Measurements from ENCODE around the gene PRMT2.
"Not testable (repeated sequence)": the region's sequence is repeated elsewhere in the genome, so short reads cannot be mapped to it uniquely, and the experiment has no call there.

Gene PRMT2

DNA sequence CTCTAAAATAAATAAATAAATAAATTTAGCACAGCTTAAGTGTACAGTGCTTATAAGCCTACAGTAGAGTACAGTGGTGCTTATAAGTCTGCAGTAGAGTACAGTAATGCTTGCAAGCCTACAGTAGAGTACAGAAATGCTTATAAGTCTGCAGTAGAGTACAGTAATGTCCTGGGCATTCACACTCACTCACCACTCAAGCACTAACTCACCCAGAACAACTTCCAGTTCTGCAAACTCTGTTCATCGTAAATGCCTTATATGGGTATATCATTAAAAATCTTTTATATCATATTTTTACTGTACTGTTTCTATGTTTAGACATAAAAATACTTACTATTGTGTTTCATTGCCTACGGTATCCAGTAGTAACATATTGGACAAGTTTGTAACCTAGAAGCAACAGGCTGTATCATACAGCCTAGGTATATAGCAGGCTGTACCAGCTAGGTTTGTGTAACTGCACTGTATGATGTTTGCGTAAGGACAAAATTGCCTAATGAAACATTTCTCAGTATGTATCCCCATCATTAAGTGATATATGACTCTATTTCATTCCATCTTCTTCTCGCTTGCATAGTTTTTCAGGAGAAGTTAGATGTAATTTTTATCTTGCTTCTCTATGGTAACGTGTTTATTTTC is 16.6 kb upstream of the PRMT2 start:
- no peak for DNase-seq

DNA sequence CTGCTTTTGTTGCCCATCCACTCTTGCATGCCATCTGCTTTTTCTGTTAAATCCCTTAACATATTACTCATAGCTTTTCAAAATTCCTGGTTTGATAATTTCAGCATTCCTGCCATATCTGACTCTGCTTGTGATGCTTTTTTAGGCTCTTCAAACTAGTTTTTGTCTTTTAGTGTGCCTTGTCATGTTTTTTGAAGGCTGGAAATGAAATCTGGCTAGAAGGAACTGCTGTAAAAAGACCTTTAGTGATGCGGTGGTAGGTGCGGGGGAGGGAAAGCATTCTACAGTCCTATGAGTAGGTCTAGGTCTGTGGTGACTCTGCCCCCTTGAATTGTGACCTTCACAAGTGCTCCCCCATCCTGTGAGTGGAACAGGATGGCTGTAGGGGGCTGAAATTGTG is 15.6 kb upstream of the PRMT2 start:
- no peak for DNase-seq

DNA sequence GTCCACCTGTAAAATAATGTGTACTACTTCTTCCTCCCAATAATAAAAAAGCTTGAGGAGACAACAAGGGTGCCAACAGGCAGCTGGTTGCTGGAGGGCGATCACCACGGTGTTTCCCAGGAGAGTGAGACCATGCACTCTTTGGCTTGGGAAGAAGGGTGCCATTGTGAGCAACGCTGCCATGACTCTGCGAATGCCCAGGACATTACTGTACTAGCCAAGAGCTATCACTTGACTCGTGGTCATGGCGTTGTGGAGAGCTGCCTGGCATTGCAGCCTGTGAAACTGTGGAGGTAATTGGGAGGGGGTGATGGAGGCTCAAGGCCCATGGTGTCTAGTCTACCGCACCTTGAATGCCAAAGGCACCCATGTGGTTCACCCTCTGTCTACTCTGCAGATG is 14.6 kb upstream of the PRMT2 start:
- DNase-seq: no peak

DNA sequence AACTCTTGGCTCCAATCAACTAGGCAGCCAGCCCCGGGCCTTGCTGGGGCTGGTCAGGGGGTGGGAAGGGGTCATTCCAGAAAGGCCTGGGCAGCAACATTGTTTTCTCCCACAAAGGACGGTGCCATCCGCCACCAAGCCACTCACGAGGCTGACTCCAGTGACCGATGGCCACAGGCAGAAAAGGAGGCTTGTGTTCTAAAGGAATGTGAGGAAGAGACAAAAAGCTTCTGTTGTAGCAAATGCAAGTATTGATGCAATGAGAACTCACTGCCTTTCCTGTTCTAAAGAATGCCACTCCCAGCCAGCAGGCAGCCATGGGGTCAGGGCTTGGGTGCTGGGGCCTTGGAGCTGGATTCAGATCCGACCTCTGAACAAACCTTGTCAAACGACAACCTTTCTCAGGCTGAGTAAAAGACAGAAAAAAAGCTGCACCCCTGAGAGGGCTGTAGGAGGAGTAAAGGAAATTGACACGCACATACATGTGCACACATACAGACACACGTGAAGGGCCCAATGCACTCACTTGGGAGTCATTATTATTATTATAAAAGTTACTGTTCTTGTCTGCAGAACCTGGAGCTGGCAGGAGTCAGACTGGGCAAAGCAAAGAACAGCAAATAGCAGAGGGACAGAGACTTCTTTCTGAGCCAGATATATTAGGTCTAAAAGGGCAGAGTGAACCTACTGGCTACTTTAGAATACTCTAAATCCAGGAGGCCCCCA is 13.9 kb upstream of the PRMT2 start:
- no peak for DNase-seq

DNA sequence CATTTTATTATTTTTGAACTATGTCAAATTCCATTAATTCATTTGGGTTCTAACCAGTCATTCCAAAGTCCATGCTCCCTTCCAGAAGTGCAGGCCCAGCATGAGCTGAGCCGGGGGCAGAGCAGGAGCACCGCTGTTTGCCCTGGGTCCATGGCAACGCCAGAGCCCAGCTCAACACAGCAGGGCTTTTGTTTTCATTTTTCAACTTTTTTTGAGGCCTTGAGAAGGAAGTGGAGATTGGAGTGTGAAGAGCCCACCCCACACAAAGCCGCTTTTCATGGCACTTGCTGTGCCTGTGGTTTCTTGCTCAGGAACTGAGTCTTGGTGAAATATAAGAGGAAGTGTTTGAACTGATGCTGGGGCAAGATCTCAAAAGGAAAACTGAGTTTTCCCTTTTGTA is 13.2 kb upstream of the PRMT2 start:
- DNase-seq: no peak

DNA sequence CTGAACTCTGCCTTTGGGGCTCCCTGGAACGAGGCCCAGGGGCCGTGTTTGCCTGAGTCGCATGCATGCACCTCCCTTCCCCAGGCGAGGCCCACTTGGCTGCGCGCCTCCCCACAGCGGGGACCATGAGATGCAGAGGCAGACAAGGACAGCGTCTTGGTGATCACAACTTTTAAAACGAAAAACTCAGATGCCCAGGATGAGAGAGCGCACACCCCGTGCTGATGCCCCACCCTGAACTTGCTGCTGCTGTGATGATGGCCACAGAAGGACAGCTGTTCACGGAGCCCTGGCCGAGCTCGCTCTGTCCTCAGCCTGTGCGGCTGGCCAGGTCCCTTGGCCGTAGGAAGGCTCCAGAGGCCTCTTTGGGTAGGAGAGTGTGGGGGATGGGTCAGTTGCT is 11.4 kb upstream of the PRMT2 start:
- DNase-seq: no peak

DNA sequence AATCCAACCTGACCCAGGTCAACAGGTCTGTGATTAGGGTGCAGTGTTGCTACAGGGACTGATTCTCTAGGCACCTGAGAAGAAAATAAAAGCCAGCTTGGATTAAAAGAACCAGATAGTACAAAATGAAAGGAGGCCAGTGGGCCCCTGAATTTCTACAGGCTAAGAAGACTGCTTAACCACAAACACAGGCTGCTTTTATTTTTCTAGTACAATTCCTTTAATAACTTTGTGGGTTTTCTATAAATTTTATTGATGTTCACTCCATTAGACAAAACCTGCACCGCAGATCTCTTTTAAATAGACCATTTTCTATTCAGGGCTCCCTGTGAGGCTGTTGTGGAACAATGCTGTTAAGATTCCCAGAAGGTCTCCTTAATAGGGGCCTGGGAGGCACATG is 9.7 kb upstream of the PRMT2 start:
- no peak for DNase-seq

DNA sequence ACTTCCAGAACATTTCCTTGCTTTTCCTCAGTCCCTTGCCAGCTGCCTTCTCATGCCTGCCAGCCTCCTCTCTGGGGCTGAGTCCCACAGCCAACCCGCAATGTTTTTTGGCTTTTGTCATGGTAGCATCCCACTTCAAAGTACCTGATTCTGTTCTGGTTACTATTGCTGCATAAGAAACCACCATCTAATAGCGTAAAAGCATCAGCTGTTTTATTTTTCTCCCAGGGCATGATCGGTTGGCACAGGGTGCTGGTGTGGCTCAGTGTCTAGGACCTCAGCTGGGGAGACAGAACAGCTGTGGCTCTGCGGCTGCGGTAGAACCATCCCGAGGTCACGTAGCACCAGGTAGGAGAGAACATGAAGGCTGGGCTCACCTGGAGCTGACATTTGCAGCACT is 8.9 kb upstream of the PRMT2 start:
- no peak for DNase-seq

DNA sequence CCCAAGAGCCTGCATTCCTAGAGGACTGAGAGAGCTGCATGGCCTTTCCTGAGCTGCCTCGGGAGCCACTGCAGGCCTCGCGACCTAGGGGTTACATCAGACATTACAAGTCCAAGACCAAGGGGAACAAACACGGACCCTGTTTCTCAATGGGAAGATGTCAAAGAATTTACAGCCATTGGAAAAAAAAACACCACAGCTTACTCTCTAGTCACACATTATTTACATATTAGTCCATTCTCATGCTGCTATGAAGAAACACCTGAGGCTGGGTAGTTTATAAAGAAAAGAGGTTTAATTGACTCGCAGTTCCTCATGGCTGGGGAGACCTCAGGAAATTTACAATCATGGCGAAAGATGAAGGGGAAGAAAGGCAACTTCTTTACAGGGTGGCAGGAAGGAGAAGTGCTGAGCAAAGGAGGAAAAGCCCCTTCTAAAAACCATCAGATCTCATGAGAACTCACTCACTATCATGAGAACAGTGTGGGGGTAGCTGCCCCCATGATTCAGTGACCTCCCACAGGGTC is 8.4 kb upstream of the PRMT2 start:
- DNase-seq: no peak

DNA sequence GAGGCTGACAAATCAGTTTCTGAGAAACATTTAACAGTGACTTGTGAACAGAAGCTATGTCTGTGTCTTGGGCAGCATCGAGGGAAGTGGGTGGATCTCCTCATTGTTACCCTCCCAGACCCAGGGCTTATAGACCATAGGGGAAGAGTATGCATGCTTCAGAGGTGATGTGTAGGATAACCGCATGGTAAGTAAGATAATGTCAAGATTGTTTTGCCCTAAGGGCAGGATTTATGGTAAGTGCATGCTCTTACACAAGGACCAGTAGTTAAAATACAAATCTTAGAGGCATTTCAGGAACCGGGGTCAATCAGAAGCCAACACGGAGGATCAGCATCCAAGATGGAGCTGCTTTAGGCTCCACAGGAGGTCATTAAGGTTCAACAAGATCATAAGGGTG is 7.7 kb upstream of the PRMT2 start:
- no peak for DNase-seq

DNA sequence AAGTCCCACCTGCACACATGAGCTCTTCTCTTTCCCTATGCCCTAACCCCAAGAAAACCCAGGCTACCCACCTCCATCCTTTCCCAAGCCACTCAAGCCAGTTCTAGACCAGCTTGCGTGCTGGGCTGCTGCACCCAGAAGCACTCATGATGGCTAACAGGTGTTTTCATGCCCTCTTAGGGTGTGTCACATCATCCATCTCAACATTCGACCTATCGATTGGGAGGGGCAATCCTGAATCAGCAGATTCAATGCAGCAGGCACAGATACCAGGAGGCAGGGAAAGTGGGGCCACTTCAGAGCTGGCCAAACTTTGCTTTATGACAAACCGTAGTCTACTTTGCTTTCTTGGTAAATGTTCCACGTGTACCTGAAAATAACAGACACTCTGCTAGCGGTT is 6.6 kb upstream of the PRMT2 start:
- DNase-seq: no peak

DNA sequence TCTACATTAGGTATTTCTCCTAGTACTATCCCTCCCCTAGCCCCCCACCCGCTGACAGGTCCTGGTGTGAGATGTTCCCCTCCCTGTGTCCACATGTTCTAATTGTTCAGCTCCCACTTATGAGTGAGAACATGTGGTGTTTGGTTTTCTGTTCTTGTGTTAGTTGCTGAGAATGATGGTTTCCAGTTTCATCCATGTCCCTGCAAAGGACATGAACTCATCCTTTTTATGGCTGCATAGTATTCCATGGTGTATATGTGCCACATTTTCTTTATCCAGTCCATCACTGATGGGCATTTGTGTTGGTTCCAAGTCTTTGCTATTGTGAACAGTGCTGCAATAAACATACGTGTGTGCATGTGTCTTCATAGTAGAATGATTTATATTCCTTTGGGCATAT is 4.6 kb upstream of the PRMT2 start:
- DNase-seq: not testable (repeated sequence)

DNA sequence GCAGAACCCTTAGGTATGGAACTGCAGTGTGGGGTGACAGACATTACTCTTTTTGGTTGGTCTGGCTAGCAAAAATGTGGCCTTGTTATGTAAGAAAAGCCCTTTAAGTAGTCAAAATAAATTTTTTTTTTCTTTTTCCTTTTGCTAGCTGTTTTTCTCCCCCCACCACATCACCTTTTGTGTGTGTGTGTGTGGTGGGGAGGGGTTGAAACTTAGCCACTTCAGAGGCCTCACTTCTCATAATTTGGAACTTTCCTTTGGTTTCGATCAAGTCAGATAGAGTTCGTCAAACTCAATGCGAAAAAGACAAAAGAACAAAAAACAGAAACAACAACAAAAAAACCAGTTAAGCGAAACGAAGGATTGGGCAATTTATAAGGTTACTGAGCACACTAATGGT is 1.9 kb upstream of the PRMT2 start:
- no peak for DNase-seq

DNA sequence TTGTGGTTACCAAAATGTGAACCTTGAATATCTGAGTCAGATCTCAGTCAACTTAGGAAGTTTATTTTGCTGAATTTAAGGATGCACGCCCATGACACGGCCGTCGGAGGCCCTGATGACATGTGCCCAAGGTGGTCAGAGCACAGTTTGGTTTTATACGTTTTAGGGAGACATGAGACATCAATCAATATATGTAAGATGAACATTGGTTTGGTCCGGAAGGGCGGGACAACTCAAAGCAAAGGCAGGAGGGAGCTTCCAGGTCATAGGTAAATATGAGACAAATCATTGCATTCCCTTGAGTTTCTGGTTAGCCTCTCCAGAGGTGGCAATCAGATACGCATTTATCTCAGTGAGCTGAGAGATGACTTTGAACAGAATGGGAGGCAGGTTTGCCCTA is 1.0 kb upstream of the PRMT2 start:
- no peak for DNase-seq

DNA sequence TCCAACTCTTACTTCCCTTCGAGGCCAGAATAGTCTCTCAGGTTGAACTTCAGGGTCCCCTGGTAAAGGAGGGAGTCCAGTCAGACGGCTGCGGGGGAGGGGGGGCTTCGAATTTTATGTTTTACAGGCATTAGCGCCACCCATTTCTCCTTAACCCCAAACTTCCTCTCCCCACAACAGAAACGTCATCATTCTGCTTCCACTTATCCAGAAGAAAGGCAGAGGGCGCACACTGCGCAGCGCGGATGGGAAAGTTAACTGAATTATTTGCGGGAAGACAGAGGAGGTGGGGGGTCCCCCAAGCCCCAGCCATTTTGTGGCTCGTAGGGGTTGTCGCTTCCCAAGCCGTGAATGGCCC is 529 bp upstream of the PRMT2 start:
- peak; percentile 75 for DNase-seq

DNA sequence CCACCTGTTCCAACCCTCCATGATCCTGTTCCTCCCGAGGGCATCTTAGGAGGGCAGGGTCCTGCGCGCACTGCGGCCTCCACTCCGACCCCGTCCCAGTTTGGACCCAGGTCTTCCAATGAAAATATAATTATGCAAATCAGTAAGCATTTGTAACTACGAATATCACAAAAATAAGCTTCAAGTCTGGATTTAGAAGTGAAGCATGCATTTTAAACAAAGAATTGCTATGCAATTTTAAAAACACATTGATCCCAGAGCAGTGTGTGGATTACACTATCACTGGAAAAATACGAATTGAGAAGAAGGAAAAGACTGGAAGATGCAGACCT is 673 bp downstream of the PRMT2 start:
- DNase-seq: peak; percentile 32

DNA sequence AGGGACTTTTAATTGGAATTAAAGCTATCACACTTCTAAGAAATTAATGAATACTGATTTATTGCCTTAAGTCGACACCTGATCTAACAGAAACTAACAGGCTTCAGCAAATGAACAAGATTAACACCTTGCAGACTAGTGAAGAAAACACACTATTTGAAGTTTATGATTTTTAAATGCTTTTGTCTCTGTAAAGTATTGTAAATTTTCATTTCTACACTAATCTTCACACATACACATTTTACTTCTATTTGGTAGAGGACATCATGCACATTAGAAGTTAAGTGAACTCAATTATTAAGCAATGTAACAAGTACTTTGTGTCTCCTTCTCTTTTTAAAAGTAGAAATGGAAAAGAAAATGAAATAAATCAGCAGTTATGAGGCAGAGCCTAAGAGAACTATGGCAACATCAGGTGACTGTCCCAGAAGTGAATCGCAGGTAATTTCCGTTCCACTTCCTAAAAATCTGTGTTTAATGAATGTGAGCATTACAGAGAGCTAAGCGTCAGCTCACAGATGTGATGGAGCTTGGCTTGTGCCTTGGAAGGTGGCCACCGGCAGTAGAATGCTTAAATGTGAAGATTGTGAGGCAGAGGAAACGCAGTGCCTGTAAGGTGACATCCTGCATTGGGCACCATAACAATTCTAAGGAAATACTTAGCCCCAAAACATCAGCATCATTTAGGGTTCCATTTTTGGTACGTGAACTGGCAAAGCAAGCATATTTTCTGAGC is 1.2 kb downstream of the PRMT2 start:
- no peak for DNase-seq

DNA sequence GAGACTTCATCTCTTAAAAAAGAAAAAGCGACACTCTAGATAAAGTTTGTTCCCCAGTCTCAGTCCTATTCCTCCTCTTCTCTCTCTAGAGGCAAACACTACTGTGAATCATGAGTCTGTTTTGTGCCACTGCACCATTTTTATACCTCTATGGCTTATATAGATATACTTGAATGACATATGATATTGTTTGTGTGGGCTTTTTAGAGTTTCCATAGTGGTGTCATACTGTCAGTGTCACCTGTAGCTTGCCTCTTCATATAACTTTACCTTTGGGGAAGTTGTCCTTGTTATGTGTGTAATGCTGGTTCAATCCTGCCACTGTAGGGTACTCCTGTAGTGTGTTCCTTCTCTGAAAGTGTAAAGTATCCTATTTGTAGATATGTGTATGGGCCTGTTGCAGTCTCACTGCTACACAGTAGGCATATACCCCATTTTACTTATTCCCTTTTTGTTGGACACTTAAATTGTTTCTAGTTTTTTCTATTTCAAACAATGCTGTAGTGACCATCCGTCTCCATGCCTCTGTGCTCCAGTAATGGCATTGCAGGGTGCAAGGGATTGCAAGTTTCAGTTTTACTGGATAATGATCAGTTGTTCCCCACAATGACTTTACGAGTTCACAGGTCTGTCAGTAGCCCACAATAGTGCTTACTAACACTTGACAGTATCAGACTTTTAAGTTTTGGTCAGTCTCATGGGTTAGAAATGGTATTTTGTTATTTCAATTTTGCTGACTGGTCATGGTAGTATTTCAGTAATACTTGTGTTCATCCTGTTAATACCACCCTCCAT is 2.7 kb downstream of the PRMT2 start:
- DNase-seq: no peak

DNA sequence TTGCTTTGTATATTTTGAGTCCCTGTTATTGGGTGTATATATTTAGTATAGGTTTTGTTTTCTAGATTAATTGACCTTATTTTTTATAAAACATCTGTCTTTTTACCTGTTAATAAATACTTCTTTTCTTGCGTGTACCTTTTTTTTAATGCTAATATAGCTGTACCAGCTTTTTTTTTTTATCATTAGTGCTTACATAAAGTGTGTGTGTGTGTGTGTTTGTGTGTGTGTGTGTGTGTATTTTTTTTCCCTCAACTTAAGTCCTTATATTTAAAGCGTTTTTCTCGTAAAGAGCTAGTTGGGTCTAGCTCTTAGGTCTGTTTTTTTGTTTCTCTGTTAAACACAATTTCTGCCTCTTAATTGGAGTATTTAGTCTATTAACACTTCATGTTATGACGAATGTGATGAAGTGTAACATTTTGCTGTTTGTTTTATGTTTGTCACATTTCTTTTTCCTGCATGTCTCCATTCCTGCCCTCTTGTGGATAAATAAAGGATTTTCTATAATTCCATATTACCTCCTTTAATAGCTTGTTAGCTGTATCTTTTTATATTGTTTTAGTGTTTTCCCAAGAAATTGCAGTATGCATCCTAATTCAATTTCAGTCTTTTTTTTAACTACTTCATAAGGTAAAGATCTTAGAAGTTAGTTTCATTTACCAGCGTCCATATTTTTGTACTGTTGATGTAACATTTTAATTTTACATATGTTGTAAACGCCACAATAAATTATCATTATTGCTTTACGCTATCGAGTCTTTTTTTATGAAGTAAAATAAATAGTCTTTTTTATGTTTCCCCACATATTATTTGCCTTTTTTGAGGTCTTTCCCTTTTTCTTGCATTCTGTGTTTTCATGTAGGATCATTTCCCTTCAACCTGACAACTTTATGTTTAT is 4.3 kb downstream of the PRMT2 start:
- no peak for DNase-seq

DNA sequence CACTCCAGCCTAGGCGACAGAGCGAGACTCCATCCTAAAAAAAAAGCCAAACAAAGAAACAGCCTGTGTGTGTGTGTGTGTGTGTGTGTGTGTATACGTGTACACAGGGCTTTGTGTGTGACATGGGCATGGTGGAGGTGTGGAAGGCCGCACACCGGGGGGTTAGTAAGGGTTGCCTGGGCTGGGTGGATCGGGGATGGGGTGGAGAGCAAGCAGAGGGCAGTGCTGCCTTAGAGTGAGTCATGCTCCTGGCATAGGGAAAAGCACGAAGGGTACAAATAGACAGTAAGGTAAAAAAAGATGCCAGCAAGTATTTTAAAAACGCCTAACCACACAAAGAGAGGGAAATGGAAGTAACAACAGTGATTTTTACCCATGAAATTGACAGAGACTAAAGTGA is 6.2 kb downstream of the PRMT2 start:
- no peak for DNase-seq

DNA sequence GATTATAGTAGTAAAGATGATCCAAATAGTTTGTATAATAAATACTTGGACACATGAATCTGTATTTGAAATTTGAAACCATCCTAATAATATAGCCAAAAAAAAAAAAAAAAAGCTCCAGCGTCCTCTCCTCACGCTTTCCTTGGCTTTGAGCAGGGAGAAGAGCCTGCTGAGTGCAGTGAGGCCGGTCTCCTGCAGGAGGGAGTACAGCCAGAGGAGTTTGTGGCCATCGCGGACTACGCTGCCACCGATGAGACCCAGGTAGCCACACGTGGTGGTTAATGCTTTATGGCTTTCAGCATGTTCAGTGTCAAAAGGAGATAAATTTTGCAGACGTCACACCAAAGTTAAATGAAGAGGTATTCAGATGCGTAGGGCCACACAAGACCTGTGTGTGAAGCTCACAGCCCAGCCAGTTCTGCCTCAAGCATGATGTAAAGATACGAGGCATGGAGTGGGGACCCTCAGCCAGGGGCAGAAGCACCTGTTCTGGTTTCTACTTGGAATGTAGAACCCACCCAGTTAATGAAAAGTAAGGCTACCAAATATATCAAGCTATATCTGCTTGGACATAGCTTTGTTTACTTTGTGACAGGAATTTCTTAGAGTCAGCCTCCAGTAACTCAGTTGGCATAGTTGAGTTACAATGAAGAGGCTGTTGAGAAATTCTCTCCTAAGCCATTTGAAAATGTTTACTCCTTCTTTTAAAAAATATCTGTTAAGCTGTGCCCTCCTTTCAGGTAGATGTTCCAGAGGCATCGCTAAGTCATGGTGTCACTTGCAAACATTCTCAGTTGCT is 8.1 kb downstream of the PRMT2 start:
- no peak for DNase-seq

DNA sequence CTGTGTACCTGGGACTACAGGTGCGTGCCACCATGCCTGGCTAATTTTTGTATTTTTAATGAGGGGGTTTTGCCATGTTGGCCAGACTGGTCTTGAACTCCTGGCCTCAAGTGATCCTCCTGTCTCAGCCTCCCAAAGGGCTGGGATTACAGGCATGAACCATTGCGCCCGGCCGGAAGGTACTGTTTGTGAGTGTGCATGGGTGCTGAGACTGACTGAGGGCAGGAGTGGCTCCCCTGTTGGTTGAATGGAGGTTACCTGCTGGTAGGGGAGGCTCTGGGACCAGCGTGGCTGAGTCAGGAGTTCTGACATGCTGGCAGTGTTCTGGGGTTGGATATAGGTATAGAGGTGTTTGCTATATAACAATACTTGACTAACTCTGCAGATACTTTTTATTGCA is 10.4 kb downstream of the PRMT2 start:
- no peak for DNase-seq
